Endodermal cell (in vitro differentiated cells): ENCODE data around the gene C3. TPM values are rescaled to one million over a fixed set of nuclear protein-coding genes. Genes with fewer than 3 reads are reported as not detected.
"Not testable (repeated sequence)": the region's sequence is repeated elsewhere in the genome, so short reads cannot be mapped to it uniquely, and the experiment has no call there.

Experiments used
- DNase-seq: peaks from one replicate; pipeline ENCODE4 v3.0.0-alpha.2; 2017
- H3K27ac ChIP-seq: 2 replicates; pipeline ENCODE4 v1.5.1; 2013; ENCODE audit warnings: mild to moderate bottlenecking, low read depth, low read length, moderate library complexity
- H3K27me3 ChIP-seq: 2 replicates; pipeline ENCODE4 v1.6.1; 2013; ENCODE audit warnings: mild to moderate bottlenecking, low read length, moderate library complexity; ENCODE audit not compliant: insufficient read depth, control insufficient read depth, poor library complexity, severe bottlenecking
- H3K36me3 ChIP-seq: 2 replicates; pipeline ENCODE4 v1.7.0; 2013; ENCODE audit warnings: mild to moderate bottlenecking, low read length, moderate library complexity; ENCODE audit not compliant: control insufficient read depth, insufficient read depth
- H3K4me1 ChIP-seq: one replicate; pipeline ENCODE4 v1.7.0; 2013; ENCODE audit warnings: low read length; ENCODE audit not compliant: control insufficient read depth, insufficient read depth
- H3K4me3 ChIP-seq: 2 replicates; pipeline ENCODE4 v1.5.1; 2013; ENCODE audit warnings: mild to moderate bottlenecking, low read length, moderate library complexity
- H3K9ac ChIP-seq: 2 replicates; pipeline ENCODE4 v1.6.1; 2013; ENCODE audit warnings: mild to moderate bottlenecking, low read length, moderate library complexity; ENCODE audit not compliant: poor library complexity, severe bottlenecking; ENCODE audit errors: extremely low read depth
- H3K9me3 ChIP-seq: 2 replicates; pipeline ENCODE4 v1.6.1; 2013; ENCODE audit warnings: mild to moderate bottlenecking, low read length, moderate library complexity; ENCODE audit not compliant: control insufficient read depth
- H3K27ac Mint-ChIP-seq: 2 replicates; pipeline ENCODE4 v1.8.0; 2020; ENCODE audit warnings: mixed read lengths
- H3K27me3 Mint-ChIP-seq: 2 replicates; pipeline ENCODE4 v1.8.0; 2021; ENCODE audit warnings: mild to moderate bottlenecking, mixed read lengths; ENCODE audit not compliant: insufficient read depth
- H3K36me3 Mint-ChIP-seq: 2 replicates; pipeline ENCODE4 v1.8.0; 2020; ENCODE audit warnings: low read depth, mixed read lengths
- H3K4me1 Mint-ChIP-seq: 2 replicates; pipeline ENCODE4 v1.8.0; 2020; ENCODE audit warnings: mixed read lengths
- H3K4me3 Mint-ChIP-seq: 2 replicates; pipeline ENCODE4 v1.8.0; 2020; ENCODE audit warnings: mild to moderate bottlenecking, moderate library complexity, mixed read lengths
- H3K9me3 Mint-ChIP-seq: 2 replicates; pipeline ENCODE4 v1.8.0; 2020; ENCODE audit warnings: mild to moderate bottlenecking, mixed read lengths
- WGBS, 2 experiments: methylation state at CpG; one replicate each; pipeline versions ENCODE4 v1.1.5 to v1.1.7; 2013; ENCODE audit warnings: missing lambda C conversion rate in 2 of 2, mixed read lengths in 1 of 2; ENCODE audit not compliant: insufficient coverage in 1 of 2, insufficient read length in 1 of 2; 5-methylcytosine and 5-hydroxymethylcytosine counted together
- total RNA-seq, 2 donors: library from RNA; stranded (reverse); fragmentation: NEBNext Ultra II Directional in 1 of 2; extraction: Animal tissue kit (Norgen Biotek cat#: 25700) in 1 of 2; gene quantifications; 2 replicates in 1 of 2; 3 replicates in 1 of 2; pipeline ENCODE4 v1.2.1, GENCODE V29; 2021
- TF ChIP-seq, protein P1 (sequence below): fragments of 200-600 bp; sonication (generic); conservative IDR thresholded peaks from 2 replicates; pipeline ENCODE4 v1.5.0; 2021; ENCODE audit warnings: antibody characterized with exemption, mild to moderate bottlenecking

Gene C3
- total RNA-seq, 2 donors from 2014 or later, result 13.7 to 23.5 TPM

DNA sequence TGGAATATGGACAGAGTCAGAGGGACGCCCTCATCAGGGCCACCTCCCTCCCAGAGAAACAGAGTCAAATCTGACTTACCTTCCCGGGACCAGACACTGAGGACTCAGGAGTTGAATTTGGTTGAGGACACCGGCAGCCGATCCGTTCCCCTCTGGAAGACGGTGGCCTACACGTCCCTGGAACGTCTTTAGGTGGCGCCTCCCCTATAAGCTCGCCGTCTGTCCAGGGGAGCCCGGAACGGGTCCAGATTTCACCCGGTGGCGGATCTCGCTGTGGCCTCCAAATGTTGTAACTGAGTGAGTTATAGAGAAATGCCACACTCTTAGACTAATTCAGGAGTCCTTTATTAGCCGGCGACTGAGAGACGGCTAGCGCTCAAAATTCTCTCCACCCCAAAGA, 59.5 kb downstream of the C3 start:
- Histone ChIP-seq H3K4me1 (no peaks in the 10 kb centered on the region), H3K27ac (peak overlapping the region; percentile 55), H3K27me3 (no peaks in the 10 kb centered on the region), H3K36me3 (no peaks in the 10 kb centered on the region), H3K9me3 (peaks cover 76% of the 10 kb centered on the region), H3K9ac (peak overlapping the region; percentile 67), H3K4me3 (peak overlapping the region; percentile 76)
- TF ChIP-seq, protein P1, sequence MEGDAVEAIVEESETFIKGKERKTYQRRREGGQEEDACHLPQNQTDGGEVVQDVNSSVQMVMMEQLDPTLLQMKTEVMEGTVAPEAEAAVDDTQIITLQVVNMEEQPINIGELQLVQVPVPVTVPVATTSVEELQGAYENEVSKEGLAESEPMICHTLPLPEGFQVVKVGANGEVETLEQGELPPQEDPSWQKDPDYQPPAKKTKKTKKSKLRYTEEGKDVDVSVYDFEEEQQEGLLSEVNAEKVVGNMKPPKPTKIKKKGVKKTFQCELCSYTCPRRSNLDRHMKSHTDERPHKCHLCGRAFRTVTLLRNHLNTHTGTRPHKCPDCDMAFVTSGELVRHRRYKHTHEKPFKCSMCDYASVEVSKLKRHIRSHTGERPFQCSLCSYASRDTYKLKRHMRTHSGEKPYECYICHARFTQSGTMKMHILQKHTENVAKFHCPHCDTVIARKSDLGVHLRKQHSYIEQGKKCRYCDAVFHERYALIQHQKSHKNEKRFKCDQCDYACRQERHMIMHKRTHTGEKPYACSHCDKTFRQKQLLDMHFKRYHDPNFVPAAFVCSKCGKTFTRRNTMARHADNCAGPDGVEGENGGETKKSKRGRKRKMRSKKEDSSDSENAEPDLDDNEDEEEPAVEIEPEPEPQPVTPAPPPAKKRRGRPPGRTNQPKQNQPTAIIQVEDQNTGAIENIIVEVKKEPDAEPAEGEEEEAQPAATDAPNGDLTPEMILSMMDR, result peak; percentile 10
- peaks cover 42% of the 10 kb centered on the region for H3K9me3 Mint-ChIP-seq
- peaks cover 3% of the 10 kb centered on the region for H3K4me1 Mint-ChIP-seq
- H3K4me3 Mint-ChIP-seq, result peak overlapping the region; percentile 71
- H3K36me3 Mint-ChIP-seq, result peaks cover 26% of the 10 kb centered on the region
- WGBS, 2 experiments, result 80 to 87% methylated on average over 15 to 20 of the region's 20 CpGs
- peak; percentile 72 for DNase-seq
- peak overlapping the region; percentile 96 for H3K27ac Mint-ChIP-seq
- no peaks in the 10 kb centered on the region for H3K27me3 Mint-ChIP-seq

DNA sequence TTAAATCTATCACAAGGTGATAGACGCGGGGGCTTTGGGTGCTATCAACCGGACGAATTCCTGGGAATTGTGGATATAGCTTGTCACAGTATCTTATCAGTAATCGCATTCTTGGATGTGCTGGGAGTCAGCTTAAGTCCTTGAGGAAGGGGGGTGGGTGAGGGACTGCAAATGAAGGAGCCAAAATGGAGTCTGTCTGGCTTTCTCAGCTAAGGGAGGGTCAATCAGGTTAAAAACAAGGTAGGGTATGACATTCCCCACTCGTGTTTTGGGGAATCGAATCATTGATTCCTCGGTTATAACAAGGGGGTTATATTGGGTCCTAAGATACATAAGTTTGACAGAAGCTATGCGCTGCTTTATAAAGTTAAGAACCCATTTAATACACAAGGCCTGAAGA, 64.1 kb downstream of the C3 start:
- H3K9me3 Mint-ChIP-seq, result peaks cover 74% of the 10 kb centered on the region
- not testable (repeated sequence) for H3K9ac ChIP-seq, DNase-seq, H3K27me3 Mint-ChIP-seq, H3K4me1 ChIP-seq, H3K4me3 Mint-ChIP-seq, H3K4me1 Mint-ChIP-seq, H3K36me3 ChIP-seq, H3K27me3 ChIP-seq, H3K27ac ChIP-seq
- H3K36me3 Mint-ChIP-seq, result peaks cover 26% of the 10 kb centered on the region
- H3K27ac Mint-ChIP-seq, result peak overlapping the region; percentile 87
- WGBS, 2 experiments, result 75 to 87% methylated on average over 2 to 5 of the region's 9 CpGs
- Histone ChIP-seq H3K9me3 (peaks cover 79% of the 10 kb centered on the region), H3K4me3 (peak overlapping the region; percentile 56)

DNA sequence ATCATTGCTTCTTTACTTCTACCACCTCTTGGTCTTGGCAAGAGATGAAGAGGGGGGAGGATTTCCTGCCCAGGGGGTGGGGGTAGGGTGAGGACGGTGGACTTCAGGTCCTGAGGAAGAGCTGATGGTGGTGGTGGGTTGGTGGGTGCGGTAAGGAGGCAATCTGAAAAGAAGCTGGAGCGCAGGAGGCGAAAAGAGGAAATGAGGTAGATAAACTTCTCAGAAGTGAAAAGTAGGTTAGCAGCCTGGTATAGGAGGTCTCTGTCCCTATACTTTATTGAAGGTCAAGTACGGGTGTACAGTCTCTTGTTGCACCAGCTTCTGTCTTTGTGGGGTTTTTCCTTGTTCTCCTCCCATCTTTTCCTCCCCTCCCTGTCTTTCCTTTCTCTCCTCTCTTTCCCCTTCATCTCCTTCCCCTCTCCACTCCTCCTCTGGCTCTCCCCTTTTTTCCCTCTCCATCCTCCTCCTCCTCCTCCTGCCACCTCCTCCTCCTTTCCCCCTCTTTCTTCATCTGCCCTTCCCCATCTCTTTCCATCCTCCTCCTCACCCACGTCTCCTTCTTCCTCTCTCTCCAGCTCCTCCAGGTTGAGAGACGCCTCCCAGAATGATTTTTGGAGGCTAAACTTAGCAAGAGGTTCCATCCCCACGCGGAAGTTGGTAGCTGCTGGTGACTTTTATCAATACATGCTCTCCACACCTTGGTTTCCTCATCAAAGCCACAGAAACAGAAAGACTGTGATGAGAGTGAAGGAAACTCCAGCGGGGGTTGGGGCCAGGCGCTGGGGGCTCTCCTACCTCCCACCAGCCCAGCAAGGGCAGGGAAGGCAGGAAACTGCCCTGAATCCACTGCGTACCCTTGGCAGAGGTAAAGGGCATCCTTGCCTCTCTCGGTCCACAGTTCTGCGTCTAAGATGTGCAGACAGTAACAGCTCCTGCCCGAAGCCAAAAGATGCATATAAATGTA, 65.8 kb downstream of the C3 start:
- 78 to 96% methylated on average over 4 to 15 of the region's 15 CpGs for WGBS, 2 experiments
- H3K36me3 Mint-ChIP-seq, result peaks cover 30% of the 10 kb centered on the region
- Histone ChIP-seq H3K27me3 (no peaks in the 10 kb centered on the region), H3K4me1 (no peaks in the 10 kb centered on the region), H3K27ac (no peak overlapping the region), H3K36me3 (no peaks in the 10 kb centered on the region), H3K4me3 (no peak overlapping the region), H3K9me3 (peaks cover 69% of the 10 kb centered on the region), H3K9ac (no peak overlapping the region)
- no peak overlapping the region for H3K4me3 Mint-ChIP-seq
- TF ChIP-seq, protein P1, result no peak
- H3K9me3 Mint-ChIP-seq, result peaks cover 84% of the 10 kb centered on the region
- H3K27me3 Mint-ChIP-seq, result no peaks in the 10 kb centered on the region
- no peak overlapping the region for H3K27ac Mint-ChIP-seq
- no peaks in the 10 kb centered on the region for H3K4me1 Mint-ChIP-seq
- no peak for DNase-seq
